Measurements from ENCODE around the gene CIDEB. TPM values are rescaled to one million over a fixed set of nuclear protein-coding genes. Genes with fewer than 3 reads are reported as not detected.
"Not testable (repeated sequence)": the region's sequence is repeated elsewhere in the genome, so short reads cannot be mapped to it uniquely, and the experiment has no call there.

The CIDEB gene, protein sequence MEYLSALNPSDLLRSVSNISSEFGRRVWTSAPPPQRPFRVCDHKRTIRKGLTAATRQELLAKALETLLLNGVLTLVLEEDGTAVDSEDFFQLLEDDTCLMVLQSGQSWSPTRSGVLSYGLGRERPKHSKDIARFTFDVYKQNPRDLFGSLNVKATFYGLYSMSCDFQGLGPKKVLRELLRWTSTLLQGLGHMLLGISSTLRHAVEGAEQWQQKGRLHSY
- total RNA-seq: 1.5 and 2.4 TPM in 2 replicates

DNA sequence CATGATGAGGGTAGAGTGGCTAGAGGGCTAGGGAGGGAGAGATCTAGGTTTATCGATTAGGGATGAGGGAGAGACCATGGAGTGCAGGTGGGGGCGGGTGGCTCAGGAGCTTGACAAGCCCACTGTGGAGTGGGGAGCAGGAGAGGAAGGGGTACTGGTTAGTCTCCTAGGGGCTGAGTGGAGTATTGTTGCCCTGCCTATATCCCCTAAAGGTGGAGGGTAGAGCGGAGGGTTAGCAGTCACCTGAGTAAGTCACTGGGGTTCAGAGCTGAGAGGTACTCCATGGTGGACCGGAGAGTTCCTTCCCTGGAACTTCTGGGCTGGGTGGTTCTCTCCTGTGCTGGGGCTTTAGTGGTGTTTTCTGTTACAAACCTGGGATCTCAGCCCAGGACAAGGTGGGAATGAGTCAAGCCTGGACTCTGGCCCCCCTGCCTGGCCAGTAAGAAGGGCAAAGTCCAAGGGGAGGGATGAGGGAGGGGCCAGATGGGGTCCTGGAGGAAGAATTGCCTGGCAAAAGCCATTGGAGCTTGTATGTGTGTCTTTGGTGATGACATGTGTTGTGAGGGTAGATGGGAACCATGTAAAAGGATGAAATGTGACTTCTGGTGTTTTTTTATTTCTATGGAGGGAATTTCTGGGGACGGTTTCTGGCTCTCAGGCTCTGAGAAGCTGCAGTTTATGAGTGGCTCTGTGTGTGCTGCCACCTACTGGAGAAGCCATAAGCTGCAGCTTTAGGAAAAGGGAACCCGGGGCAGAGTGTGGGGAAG is at the start of gene CIDEB:
CIDEB (minus strand) TSS at position 403 of the 767 bp plus-strand sequence; CDS start at position 284, 119 bp downstream.
- peak; percentile 27 to 59 for DNase-seq (ENCODE audit: low read depth in 2 of 2)

DNA sequence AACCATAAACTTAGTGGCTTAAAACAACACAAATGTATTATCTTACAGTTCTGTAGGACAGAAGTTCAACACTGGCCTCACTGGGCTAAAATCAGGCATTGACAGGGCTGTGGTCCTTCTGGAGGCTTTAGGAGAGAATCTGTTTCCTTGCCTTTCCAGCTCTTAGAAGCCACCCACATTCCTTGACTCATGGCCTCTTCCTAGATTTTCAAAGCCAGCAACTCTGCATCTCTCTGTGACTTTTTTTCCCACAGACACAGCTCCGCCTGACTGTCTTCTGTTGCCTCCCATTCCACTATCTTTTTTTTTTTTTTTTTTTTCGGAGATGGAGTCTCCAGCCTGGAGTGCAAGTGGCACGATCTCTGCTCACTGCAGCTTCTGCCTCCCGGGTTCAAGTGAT is 48.4 kb upstream of the CIDEB start:
- no peak for DNase-seq (ENCODE audit: low read depth in 2 of 2)

DNA sequence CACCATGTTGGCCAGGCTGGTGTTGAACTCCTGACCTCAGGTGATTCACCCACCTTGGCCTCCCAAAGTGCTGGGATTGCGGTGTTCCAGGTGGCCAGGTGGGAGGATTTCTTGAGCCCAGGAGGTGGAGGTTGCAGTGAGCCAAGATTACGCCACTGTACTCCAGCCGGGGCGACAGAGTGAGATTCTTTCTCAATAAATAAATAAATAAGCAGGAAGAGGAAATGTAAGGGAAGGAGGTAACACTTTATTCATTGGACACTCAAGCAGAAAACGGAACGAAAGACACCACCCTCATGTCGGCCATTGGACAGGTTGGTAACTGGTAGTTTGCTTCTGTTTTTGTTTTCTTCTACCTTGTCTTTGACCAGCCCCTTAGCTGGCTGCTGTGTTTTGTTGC is 47.2 kb upstream of the CIDEB start:
- no peak for DNase-seq (ENCODE audit: low read depth in 2 of 2)

DNA sequence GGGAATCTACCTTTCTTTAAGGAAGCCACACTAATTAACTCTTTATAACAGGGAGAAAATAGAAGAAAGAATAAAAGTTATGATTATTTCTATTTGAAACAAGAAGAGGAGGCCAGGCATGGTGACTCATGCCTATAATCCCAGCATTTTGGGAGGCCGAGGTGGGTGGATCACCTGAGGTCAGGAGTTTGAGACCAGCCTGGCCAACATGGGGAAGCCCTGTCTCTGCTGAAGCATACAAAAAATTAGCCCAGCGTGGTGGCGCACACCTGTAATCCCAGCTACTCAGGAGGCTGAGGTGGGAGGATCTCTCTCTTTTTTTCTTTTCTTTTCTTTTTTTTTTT is 46.7 kb upstream of the CIDEB start:
- DNase-seq (ENCODE audit: low read depth in 2 of 2): not testable (repeated sequence)

DNA sequence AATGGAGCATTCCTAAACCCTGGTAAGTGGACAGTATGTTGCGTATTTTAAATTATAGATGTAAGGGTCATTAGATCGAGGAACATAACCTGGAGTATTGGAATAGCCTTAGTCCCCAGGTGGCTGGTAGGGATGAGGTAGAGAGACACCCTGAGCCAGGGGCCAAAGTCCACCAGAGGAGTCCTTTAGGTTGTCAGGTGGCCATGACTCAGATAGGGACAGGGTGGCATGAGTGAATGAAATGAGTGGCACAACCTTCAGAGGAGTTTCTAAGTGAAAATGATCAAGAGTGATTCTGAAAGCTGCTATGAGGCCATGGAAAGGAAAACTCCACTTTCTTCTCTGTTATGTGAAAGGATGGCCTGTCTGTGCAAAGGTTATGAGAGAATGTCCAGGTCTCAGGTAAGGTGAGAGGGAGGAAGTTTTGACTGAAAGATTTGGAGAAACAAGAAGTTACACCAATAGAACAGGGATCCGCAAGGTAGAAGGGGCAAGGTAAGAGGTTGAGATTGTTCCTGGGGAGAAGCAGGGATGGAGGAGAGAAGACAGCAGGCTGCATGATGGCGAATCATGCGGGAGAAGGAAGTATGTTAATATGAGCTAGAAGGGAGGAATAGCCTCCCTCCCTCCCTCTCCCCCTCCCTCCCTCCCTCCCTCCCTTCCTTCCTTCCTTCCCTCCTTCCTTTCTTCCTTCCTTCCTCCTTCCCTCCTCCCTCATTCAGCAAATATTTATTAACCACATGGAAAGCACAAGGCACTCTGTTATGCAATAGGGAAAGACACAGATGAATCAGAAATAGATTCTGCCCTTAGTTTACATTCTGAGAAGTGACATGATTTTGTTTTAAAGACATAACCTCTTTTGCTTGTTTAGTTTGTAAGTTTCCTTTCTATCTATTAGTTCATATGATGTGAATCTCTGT is 46.0 kb upstream of the CIDEB start:
- no peak for DNase-seq (ENCODE audit: low read depth in 2 of 2)

DNA sequence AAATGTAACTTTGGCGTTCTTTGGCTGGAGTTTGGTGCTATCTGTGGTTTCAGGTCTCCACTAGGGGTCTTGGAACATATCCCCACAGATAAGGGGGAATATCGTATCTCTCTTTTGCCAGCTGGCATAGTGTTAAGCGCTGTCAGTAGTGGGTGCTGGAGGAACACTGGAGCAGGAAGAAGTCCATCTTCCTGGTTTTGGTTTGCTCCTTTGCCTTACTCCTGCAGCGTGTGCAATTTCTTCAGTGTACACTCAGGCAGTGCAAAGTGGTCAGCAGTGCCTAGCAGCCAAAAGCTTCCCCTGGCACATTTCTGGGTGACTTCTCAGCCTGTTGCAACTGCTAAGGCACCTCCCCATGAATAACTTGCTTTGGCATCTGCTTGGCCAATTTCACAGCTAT is 43.7 kb upstream of the CIDEB start:
- DNase-seq (ENCODE audit: low read depth in 2 of 2): no peak

DNA sequence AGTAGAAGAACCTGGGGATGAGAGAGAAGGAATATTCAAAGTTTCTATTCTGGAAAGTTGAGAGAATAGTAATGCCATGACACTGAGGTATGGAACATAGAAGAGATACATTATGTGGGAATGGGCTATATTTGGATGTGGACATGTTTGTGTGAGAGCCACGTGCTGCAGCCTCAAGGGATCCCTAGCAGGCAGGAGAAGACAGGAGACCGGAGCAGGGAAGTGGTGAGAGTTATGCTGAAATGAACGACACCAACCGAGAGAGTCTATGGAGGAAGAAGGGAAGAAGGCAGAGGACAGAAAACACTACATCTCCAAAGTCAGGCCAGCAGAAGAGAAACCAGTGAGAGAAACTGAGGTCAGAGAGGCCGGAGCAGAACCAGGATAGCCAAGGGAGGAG is 42.0 kb upstream of the CIDEB start:
- DNase-seq (ENCODE audit: low read depth in 2 of 2): no peak

DNA sequence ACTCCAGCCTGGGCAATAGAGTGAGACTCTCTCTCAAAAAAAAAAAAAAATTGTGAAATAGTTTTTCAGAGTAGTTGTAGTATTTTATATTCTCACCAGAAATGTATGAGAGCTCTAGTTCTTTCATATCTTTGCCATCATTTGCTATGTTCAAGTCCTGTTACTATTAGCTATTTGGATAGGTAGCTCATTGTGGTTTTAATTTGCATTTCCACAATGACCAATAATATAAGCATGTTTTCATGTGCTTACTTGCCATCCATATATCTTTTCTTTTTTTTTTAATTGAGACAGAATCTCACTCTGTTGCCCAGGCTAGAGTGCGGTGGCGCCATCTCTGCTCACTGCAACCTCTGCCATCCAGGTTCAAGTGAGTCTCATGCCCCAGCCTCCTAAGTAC is 40.4 kb upstream of the CIDEB start:
- DNase-seq (ENCODE audit: low read depth in 2 of 2): no peak

DNA sequence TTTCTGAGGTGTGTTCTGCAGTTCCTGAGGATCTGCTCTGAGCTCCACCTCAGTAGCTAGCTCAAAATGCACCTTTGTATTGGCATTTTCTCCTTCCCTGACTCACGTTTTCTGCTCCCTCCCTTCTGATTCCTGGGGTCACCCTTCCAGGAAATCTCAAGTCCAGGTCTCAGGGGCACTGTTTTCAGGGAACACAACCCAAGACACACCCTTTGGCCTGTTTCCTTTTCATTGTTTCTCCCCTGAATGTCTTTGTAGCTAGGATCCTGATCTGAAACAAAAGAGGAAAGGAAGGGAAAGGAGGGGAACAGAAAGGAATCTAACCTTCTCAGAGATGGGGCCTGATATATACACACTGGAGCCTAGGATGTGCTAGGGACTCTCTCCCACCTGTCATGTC is 39.4 kb upstream of the CIDEB start:
- no peak for DNase-seq (ENCODE audit: low read depth in 2 of 2)

DNA sequence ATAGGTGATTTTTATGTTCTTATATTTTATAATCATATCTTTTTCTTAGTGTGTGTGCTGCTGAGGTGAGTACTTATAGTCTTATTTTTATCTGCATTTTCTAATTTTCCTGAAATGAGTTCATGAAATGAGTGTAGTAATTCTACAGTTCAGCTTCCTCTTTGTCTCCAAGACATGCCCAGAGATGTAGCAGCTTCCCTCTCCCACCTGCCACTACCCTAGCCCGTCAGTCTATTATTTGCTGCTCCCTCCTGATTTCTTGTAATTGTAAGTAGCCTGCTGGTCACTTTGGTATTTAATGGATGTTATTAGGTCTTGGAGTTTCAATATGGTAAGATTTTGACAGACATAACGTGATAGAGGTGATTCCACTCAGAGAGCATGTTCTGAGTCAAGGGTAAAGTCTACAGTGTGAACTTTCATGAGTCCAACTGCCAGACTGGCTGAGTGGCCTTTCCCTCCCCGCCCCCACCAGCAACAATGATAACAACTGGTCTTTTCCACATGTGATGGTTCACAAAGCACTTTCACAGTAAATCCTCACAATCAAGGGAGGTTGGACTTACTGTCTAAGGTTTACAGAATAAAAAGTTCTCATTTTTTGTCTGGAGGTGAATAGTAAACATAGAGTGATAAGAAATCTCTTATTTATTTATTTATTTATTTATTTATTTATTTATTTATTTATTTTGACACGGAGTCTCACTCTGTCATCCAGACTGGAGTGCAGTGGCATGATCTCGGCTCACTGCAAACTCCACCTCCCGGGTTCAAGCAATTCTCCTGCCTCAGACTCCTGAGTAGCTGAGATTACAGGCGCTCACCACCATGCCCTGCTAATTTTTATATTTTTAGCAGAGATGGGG is 36.3 kb upstream of the CIDEB start:
- no peak for DNase-seq (ENCODE audit: low read depth in 2 of 2)

DNA sequence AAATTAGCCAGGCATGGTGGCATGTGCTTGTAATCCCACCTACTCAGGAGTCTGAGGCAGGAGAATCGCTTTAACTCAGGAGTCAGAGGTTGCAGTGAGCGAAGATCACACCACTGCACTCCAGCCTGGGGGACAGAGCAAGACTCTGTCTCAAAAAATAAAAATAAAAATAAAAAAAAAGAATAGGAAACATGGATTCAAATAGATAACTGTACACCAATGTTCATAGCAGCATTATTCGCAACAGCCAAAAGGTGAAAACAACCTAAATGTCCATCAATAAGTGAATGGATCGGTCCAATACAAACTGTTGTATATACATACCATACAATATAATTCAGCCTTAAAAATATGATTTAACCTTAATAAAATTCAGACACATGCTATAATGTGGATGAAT is 35.1 kb upstream of the CIDEB start:
- DNase-seq (ENCODE audit: low read depth in 2 of 2): no peak

DNA sequence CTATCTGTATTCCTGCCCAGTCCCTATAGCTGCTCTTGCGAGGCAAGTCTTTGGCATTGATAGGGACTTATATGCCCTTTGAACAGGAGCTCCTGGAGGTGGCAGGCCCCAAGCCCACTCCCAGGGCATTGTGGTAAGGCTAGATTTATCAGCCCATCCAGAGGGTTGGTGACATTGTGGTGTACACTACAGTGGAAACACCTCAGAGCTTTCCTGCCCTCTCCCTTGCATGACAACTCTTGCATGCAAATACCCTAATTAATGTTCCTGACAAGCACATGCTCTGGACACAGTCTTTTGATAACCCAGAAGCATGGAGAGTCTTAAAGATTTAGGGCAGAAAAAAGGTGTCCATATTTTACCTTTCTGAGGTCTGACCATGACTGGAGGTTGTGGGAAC is 32.8 kb upstream of the CIDEB start:
- DNase-seq (ENCODE audit: low read depth in 2 of 2): no peak

DNA sequence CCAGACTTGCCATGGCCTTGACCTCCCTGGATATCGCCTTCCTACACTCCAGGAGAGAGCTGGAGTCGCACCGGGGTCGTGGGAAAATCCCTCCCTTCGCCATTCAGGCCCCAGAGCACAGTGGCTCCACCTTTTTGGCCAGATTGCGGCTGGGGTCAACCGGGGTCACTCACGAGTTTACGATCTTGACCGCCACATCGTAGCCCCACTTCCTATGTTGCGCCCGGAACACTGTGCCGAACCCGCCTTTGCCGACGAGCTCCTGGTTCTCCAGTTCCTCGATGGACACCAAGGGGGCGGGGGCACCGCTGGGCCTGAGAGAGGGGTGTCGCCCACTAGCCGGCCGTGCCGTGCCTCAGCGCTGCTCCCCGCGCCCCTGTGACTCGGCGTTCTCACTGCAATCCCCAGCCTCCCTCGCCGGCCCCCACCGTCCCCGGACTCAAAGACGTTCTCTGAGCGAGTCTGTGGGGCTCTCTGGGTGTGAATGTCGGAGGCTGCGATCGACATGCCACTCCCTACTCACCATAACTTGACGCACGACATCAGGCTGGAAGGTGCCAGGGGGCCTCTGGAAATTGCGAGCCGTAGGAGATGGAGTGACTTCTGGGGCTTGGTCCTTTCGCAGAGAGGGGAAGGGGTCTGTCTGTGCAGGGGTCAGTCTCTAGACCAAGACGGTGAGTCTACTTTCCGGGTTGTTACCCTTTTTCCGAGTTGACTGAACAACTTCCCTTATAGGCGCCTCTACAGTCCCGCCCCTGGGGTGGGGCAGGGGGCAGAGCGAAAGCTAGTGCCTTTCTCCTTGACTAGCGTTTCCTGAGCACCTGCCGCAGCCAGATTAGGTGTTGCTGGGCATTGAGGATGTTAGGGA is 31.7 kb upstream of the CIDEB start, which contains the start of gene RIPK3:
RIPK3 (minus strand) TSS at position 708 of the 868 bp plus-strand sequence; CDS start at position 543, 165 bp downstream.
- peak in 1 of 2 donors; percentile 17 for DNase-seq (ENCODE audit: low read depth in 2 of 2)

DNA sequence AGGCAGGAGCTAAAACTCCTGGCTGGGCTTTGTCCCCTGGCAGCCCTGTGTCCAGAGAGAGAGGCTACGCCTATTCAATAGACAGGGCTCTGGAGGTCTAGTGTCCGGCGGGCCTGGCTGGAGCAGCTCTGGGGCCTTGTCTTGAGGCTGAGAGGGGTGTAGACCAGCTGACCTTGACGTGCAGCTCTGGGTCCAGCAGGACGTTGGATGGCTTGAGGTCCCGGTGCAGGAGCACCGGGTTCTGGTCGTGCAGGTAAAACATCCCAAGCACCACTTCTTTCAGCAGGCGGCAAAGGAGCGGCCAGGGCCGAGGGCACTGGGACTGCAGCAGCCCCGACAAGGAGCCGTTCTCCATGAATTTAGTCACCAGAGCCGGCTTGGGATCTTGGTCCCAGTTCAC is 31.1 kb upstream of the CIDEB start:
- DNase-seq (ENCODE audit: low read depth in 2 of 2): no peak

DNA sequence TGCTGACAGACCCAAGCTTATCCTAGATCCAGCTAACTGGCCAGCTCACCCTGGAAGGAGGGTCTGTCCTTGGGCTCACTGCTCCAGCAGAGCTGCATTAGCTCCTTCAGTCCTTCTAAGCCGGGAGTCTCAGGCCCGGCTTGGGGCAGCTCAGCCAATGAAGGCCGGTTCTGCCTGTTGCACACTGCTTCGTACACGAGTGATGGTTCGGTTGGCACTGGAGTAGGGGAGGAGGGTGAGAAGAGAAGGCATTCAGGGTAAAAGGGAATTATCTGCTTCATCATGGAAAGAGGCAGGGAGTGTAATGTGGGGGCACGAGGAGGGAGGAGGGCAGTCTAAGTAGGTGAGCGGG is 30.0 kb upstream of the CIDEB start:
- DNase-seq (ENCODE audit: low read depth in 2 of 2): no peak

DNA sequence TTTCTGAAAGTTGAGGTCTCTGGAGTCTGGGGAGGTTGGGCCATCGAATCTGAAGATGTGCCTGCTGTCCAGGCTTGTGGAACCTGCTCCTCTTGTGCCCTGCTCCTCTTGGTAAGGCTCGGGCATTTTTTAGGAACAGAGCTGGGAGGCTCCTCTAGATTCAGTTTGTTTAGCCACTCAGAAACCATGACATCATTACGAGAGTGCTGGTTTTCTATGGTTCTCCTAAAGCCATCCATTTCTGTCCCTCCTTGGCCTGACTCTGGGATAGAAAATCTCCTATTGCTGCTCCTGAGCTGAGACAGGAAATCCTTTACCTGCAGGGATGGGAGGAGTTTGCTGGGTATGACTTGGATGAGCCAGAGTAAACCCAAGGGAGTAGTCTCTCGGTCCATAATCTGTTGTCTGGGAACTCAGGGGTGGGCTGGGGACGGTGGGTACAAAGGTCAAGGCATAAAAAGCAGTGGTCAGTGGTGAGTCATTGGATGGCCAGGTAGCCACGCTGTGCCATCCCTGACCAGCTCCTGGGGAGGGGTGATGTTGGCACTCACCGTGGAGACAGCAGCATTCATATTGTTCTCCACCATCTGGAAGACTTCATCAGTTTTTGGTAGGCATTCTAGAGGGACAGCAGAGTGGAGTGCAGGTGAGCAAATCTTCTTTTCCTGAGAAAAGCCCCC is 29.5 kb upstream of the CIDEB start:
- DNase-seq (ENCODE audit: low read depth in 2 of 2): no peak

DNA sequence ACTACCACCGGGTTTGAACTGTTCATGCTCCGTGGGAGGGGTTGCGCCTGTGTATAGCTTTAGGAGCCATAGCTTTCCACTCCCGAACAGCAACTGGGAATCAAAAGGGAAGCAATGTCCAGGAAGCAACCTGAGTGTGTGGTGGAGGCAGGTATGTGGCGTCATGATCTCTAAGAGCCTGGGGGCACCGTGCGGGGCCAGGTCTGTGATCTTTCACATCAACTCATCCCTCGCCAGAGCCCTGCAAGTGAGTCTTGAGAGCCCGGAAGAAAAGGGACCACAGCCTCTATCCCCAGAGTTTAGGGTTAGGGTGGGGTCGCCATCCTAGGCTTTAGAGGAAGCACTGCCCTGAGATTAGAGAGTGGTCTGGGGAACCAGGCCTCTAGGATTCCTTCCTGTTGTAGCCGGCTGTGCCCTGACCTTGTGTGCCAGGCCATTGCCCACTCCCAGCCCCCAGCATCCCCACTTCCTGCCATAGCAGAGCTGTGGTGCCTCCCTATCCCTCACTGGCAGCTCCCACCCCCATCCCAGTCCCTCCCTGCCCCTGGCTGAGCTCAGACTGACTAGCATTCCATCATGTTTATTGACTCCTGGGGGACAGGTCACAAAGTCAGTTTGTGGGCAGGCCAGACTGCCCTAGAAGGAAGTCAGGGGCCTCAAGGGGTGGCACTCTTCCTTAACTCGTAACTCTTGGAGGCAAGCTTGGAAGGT is 27.8 kb upstream of the CIDEB start:
- peak; percentile 36 to 40 for DNase-seq (ENCODE audit: low read depth in 2 of 2)

DNA sequence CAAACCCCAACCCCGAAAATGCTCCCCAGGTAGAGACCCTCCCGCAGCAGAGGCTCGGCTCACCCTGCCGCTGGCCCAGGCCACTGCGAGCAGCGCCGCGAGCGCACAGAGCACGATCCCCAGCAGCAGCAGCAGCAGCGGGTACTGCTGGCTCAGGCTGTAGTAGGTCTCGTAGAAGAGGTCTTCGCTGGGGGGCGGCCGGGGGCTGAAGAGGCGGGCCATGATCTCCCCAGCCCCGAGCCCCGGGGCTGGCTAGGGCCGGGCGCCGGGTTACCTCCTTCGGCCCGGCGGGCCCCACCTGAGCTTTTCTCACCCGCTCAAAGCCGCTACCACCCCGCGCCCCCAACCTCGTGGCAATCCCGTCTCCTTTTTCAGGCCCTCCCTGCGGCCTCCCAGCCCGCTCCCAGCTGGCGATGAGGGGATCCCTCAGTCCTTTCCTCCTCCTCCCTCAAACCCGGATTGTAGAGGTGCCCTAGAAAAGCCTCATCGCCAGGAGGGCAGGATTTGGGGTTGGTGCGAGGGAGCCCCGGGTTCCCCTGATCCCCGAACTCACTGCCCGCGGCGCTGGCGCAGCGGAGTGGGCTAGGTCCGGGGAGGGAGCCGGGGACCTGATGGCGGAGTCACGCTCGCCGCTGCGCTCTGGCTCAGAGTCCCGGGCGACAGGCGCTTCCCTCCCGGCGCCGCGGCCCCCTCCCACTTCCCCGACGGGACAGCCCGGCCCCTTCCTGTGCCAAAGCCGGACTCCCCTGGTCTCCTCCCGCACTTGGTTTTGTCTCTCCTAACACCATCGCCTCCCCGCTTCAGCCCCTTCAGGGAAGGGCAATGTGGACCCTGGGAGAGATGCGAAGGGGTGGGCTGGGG is 26.9 kb upstream of the CIDEB start, which contains the start of gene ADCY4:
ADCY4 (minus strand) TSS at position 641 of the 861 bp plus-strand sequence; CDS start at position 222, 419 bp downstream.
- peak; percentile 36 to 69 for DNase-seq (ENCODE audit: low read depth in 2 of 2)

All from dermis microvascular lymphatic vessel endothelial cell (primary cell).